GM12892 (cell line): ENCODE measurements around the gene MAPRE3.

ENCODE experiments used
- DNase-seq: peaks from one replicate; pipeline ENCODE4 v3.0.0; 2011; ENCODE audit not compliant: insufficient read length
- FAIRE-seq: peaks from 2 replicates; lab custom pipeline; 2011; peaks lifted over from hg19 to GRCh38; lab: Jason Lieb, UNC
- POLR2A ChIP-seq: IDR thresholded peaks from 2 replicates; pipeline ENCODE4 v1.6.1; 2011; ENCODE audit warnings: low read depth, low read length, control low read depth
- POLR2AphosphoS5 ChIP-seq: IDR thresholded peaks from 2 replicates; pipeline ENCODE4 v1.6.1; 2011; ENCODE audit warnings: low read depth, low read length, control low read depth
- TAF1 ChIP-seq: IDR thresholded peaks from 2 replicates; pipeline ENCODE4 v1.6.1; 2011; ENCODE audit warnings: low read depth, mild to moderate bottlenecking, control low read depth, low read length, borderline replicate concordance

The MAPRE3 gene

DNA sequence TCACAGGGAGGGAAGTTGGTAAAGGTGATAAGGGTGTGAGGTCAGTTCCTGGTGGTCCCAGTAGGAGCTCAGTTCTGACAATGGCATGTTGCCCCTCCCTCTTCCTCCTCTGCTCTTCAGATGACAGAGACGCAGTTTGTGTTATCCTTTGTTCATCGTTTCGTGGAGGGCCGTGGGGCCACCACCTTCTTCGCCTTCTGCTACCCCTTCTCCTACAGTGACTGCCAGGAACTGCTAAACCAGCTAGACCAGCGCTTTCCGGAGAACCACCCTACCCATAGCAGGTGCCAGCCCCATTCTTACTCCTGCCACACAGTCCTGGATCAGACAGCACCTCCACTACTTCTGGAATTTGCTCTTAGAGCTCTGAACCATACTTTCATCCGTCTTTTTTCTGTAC, 83.3 kb downstream of the MAPRE3 start:
- no peak for TF ChIP-seq POLR2A
- FAIRE-seq (no peak), DNase-seq (no peak)

GRCh38 chr2:27054721-27055120, 84.3 kb downstream of the MAPRE3 start:
- DNase-seq (no peak), FAIRE-seq (no peak)
- TF ChIP-seq TAF1: no peak
- TF ChIP-seq POLR2AphosphoS5: no peak
- TF ChIP-seq POLR2A: no peak

- DNase-seq (no peak), FAIRE-seq (no peak)
- no peak for TF ChIP-seq TAF1
- no peak for TF ChIP-seq POLR2A
- no peak for TF ChIP-seq POLR2AphosphoS5
These were observed 86.7 kb downstream of the MAPRE3 start for GRCh38 chr2:27057184-27057583.

DNA sequence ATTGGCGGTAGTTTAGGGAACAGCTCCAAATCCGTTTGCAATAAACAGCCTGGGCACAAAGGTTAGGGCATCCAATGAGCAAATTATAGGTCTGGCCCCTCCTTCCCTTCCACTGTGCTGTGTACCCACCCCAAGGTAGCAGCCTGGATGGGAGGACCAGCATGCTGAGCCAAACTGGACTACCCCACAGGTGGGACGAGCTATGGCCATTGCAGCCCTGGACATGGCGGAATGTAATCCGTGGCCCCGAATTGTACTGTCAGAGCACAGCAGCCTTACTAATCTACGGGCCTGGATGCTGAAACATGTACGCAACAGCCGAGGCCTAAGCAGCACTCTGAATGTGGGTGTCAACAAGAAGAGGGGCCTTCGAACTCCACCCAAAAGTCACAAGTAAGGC, 87.8 kb downstream of the MAPRE3 start:
- TF ChIP-seq POLR2A (no peak), TAF1 (no peak), POLR2AphosphoS5 (no peak)

DNA sequence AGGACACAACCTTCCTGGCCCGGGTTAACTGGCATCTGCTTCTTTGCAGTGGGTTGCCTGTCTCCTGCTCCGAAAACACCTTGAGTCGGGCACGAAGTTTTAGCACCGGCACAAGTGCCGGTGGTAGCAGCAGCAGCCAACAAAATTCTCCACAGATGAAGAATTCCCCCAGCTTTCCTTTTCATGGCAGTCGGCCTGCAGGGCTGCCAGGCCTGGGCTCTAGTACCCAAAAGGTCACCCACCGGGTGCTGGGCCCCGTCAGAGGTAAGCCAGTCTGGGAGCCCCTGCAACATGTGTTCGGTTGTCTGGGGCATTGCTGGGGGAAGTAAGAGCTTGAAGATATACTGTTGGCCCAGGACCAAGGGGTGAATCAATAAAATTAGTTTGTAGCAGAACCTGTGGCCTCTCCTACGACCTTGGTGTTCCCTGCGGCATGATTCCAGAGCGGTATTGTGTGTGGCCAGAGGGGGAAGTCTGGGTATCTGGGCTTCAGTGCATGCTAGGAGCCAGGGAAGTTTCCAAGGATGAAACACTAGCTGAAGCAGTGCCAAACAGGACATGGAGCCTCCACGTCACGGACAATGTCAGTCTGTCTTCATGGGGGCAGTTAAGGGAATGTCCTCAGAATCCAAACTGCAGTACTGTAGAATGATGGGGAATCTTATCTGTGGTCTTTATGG, 88.8 kb downstream of the MAPRE3 start:
- FAIRE-seq: no peak
- DNase-seq: no peak
- TF ChIP-seq POLR2A (no peak), TAF1 (no peak), POLR2AphosphoS5 (no peak)

More for the DNA sequence above, 87.8 kb downstream of the MAPRE3 start:
- FAIRE-seq (no peak), DNase-seq (no peak)

GRCh38 chr2:27060323-27060722, 89.9 kb downstream of the MAPRE3 start:
- FAIRE-seq (no peak), DNase-seq (no peak)
- TF ChIP-seq POLR2A (no peak), TAF1 (no peak), POLR2AphosphoS5 (no peak)

DNA sequence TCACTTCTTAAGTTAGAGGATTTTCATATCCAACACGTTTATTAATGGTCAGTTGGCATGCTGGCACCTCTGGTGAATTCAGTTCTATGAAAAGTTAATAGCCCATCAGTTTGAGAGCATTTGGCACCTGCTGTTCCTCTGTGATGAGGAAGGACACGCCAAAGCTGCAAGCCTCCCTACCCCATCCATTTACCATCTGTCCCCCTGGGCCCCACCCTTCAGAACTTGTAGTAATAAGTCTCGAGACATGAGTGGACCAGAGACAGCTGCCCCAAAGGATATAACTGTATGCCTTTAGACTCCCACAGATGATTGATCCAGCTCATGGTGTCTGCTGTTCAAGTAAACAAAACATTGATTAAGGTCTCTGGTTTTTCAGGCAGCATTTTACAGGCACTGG, 94.7 kb downstream of the MAPRE3 start:
- DNase-seq: no peak
- no peak for FAIRE-seq
- no peak for TF ChIP-seq TAF1
- TF ChIP-seq POLR2A: no peak
- no peak for TF ChIP-seq POLR2AphosphoS5

- TF ChIP-seq TAF1: no peak
- TF ChIP-seq POLR2AphosphoS5: no peak
- FAIRE-seq (no peak), DNase-seq (no peak)
These were observed 96.9 kb downstream of the MAPRE3 start for GRCh38 chr2:27067385-27067784.

GRCh38 chr2:27069436-27069835, 99.0 kb downstream of the MAPRE3 start:
- FAIRE-seq: no peak
- DNase-seq: no peak
- TF ChIP-seq POLR2AphosphoS5: no peak
- no peak for TF ChIP-seq POLR2A
- no peak for TF ChIP-seq TAF1

GRCh38 chr2:27069961-27070618, 99.7 kb downstream of the MAPRE3 start:
- DNase-seq (no peak), FAIRE-seq (no peak)
- TF ChIP-seq TAF1 (no peak), POLR2AphosphoS5 (no peak)

- TF ChIP-seq TAF1 (no peak), POLR2AphosphoS5 (no peak), POLR2A (no peak)
- no peak for FAIRE-seq
These were observed 100.3 kb downstream of the MAPRE3 start for GRCh38 chr2:27070653-27071276.

More at GRCh38 chr2:27070653-27071276, 100.3 kb downstream of the MAPRE3 start:
- no peak for DNase-seq
